ENCODE measurements around the gene TEC. TPM values are rescaled to one million over a fixed set of nuclear protein-coding genes. Genes with fewer than 3 reads are reported as not detected.
"Not testable (repeated sequence)": the region's sequence is repeated elsewhere in the genome, so short reads cannot be mapped to it uniquely, and the experiment has no call there.

Gene TEC
- total and polyA plus RNA-seq, 2 of the 8 experiments (the other 6 are each of a cell fraction or from before 2014, with no cell fraction given): 0.73 to 1.8 TPM

DNA sequence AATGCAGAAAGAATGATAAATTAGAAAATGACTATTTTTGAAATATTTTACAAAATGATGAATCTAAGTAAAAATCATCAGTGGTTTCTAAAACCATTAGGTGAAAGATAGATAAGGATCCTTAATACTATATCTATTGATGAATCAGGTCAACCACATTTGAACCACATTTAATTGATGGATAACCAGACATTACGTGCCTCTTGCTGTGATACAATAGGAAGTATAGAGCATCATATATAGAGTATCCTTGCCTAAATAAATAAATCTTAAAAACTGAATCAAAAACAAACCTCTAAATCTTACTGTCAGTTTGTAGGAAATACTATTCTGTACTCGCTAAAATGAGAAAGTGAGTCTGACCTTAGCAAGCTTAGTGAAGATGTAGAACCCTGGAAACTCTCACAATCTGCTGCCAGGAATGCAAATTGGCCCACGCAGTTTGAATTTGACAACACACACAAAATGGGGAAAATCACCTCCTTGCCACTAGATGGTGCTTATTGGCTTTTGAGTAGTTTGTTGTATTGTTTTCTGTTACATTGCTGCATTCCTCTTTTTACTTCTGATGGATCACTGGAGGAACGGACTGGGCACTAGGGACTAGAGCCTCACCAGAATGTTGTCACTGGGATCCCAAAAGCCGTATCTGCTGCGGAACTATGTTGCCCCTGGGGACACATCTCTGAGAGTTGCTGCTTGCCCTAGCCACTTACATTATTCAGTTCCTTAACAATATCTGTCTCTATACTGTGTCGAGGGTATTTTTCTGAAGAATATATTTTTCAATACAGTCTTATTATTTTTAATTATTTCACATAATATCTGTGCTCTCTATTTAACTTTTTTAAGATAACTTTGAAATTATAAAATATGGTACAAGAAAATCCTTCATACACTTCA lies 46.3 kb upstream of the TEC start (continued):
- TF ChIP-seq, protein P1, sequence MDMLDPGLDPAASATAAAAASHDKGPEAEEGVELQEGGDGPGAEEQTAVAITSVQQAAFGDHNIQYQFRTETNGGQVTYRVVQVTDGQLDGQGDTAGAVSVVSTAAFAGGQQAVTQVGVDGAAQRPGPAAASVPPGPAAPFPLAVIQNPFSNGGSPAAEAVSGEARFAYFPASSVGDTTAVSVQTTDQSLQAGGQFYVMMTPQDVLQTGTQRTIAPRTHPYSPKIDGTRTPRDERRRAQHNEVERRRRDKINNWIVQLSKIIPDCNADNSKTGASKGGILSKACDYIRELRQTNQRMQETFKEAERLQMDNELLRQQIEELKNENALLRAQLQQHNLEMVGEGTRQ (IDR thresholded peaks at IDR 0.05; ENCODE audit: low read length): no peak
- TF ChIP-seq, protein P2, sequence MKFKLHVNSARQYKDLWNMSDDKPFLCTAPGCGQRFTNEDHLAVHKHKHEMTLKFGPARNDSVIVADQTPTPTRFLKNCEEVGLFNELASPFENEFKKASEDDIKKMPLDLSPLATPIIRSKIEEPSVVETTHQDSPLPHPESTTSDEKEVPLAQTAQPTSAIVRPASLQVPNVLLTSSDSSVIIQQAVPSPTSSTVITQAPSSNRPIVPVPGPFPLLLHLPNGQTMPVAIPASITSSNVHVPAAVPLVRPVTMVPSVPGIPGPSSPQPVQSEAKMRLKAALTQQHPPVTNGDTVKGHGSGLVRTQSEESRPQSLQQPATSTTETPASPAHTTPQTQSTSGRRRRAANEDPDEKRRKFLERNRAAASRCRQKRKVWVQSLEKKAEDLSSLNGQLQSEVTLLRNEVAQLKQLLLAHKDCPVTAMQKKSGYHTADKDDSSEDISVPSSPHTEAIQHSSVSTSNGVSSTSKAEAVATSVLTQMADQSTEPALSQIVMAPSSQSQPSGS (IDR thresholded peaks at IDR 0.05; ENCODE audit: low read length): no peak
- no peak for TF ChIP-seq POLR2AphosphoS5 (IDR thresholded peaks at IDR 0.05; ENCODE audit: low read depth, low read length)

DNA sequence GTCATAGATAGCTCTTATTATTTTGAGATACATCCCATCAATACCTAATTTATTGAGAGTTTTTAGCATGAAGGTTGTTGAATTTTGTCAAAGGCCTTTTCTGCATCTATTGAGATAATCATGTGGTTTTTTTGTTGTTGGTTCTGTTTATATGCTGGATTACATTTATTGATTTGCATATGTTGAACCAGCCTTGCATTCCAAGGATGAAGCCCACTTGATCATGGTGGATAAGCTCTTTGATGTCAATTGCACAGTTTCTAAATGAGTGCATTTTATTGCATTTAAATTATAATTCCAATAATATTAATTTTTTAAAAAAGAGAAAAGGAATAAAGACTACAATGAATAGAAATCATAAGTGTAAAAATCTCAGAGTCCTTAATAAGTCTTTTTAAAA lies 45.1 kb upstream of the TEC start:
- H3K79me2 ChIP-seq (ENCODE audit: control insufficient read depth in 1 of 2, insufficient read depth in 2 of 2, low read length in 2 of 2); H3K4me2 ChIP-seq (ENCODE audit: insufficient read depth in 1 of 2, low read depth in 2 of 2, low read length in 2 of 2); H2BK15ac ChIP-seq (ENCODE audit: low read length); H3K9ac ChIP-seq (replicated peaks in 1 of 4; ENCODE audit: extremely low read depth in 1 of 4, low read depth in 3 of 4, low read length in 3 of 4); H3K56ac ChIP-seq (replicated peaks; ENCODE audit: insufficient read length, low read depth, low read length); POLR2A ChIA-PET (ENCODE audit: partially characterized antibody); H3K4ac ChIP-seq (replicated peaks; ENCODE audit: insufficient read length, low read depth, low read length); H2AK5ac ChIP-seq (ENCODE audit: low read depth, low read length); FAIRE-seq; H4K91ac ChIP-seq (replicated peaks; ENCODE audit: insufficient read length, low read length); H3K4me3 ChIP-seq (ENCODE audit: extremely low read depth in 1 of 4, insufficient read depth in 2 of 4, low read depth in 3 of 4, low read length in 4 of 4); H3K27me3 ChIP-seq (replicated peaks in 1 of 4; ENCODE audit: control insufficient read depth in 3 of 4, extremely low read depth in 1 of 4, insufficient read depth in 3 of 4, low read length in 3 of 4); H3K27ac ChIP-seq (ENCODE audit: low read depth, low read length); H3K4me1 ChIP-seq (replicated peaks in 1 of 4; ENCODE audit: control insufficient read depth in 3 of 4, insufficient read depth in 4 of 4, low read length in 3 of 4); H2BK120ac ChIP-seq (replicated peaks; ENCODE audit: low read depth, low read length); H3K23ac ChIP-seq (ENCODE audit: insufficient read length); H2BK12ac ChIP-seq (ENCODE audit: low read depth, low read length); H2AFZ ChIP-seq (ENCODE audit: low read length); DNase-seq (ENCODE audit: low read depth in 1 of 2, low spot score in 2 of 2); H3K79me1 ChIP-seq (ENCODE audit: low read depth, low read length); H3K23me2 ChIP-seq (ENCODE audit: low read depth, low read length); H4K5ac ChIP-seq (ENCODE audit: insufficient read length, low read depth, low read length); H2BK5ac ChIP-seq (ENCODE audit: low read depth, low read length); H3K18ac ChIP-seq (ENCODE audit: extremely low read depth, low read length); H3K9me3 ChIP-seq (ENCODE audit: insufficient read depth in 2 of 2, low read depth in 1 of 2, low read length in 1 of 2); H3K36me3 ChIP-seq (ENCODE audit: control insufficient read depth in 2 of 4, insufficient read depth in 4 of 4, low read length in 3 of 4); H3K14ac ChIP-seq (ENCODE audit: insufficient read length); H4K8ac ChIP-seq (ENCODE audit: extremely low read depth, insufficient read depth, low read length); H2BK20ac ChIP-seq (ENCODE audit: low read length); H4K20me1 ChIP-seq (replicated peaks in 1 of 2; ENCODE audit: control insufficient read depth in 1 of 2, insufficient read depth in 2 of 2, low read length in 2 of 2): not testable (repeated sequence)
- CTCF ChIA-PET (ENCODE audit: partially characterized antibody): interaction anchor here (0.6 to 1.8 kb wide), 3 partner anchors 10 to 131 kb away, joined by 3 to 7 read pairs (median 3); no protein-coding TSS in a partner anchor

Data from H1 (cell line).